Vagina (tissue), 2 donors: Measurements from ENCODE around the gene CCDC194. TPM values are rescaled to one million over a fixed set of nuclear protein-coding genes. Genes with fewer than 3 reads are reported as not detected.
A peak's percentile ranks its signal among the peaks of the same experiment; 100 is the strongest.
"Not testable (repeated sequence)": the region's sequence is repeated elsewhere in the genome, so short reads cannot be mapped to it uniquely, and the experiment has no call there.

Experiments
- DNase-seq, 2 donors: peaks; one replicate each; pipeline ENCODE4 v3.0.0-alpha.2; 2017; ENCODE audit errors: extremely low spot score in 2 of 2
- H3K27ac ChIP-seq: fragments of 200-600 bp; sonication (generic); one replicate; pipeline ENCODE4 v1.5.1; 2019
- H3K27me3 ChIP-seq: fragments of 200-600 bp; sonication (generic); one replicate; pipeline ENCODE4 v1.5.1; 2019
- H3K36me3 ChIP-seq, 2 donors: fragments of 200-600 bp; sonication (generic); one replicate each; pipeline ENCODE4 v1.5.1; 2017 to 2019
- H3K4me1 ChIP-seq: fragments of 200-600 bp; sonication (generic); one replicate; pipeline ENCODE4 v1.5.1; 2019
- H3K4me3 ChIP-seq, 2 donors: fragments of 200-600 bp; sonication (generic); 1 replicate in 1 of 2; 2 replicates in 1 of 2; pipeline ENCODE4 v1.5.1; 2016 to 2019
- H3K9me3 ChIP-seq: fragments of 200-600 bp; sonication (generic); one replicate; pipeline ENCODE4 v1.5.1; 2019
- CTCF ChIP-seq, 3 experiments: fragments of 450-650 bp in 2 of 3; fragments of 200-600 bp in 1 of 3; sonication (generic) in 1 of 3; IDR thresholded peaks; one replicate each; pipeline ENCODE4 v1.5.1; 2017 to 2019; ENCODE audit warnings: antibody characterized with exemption in 3 of 3, mild to moderate bottlenecking in 2 of 3, moderate library complexity in 2 of 3
- POLR2A ChIP-seq, 2 donors: fragments of 450-650 bp; IDR thresholded peaks; one replicate each; pipeline ENCODE4 v1.6.1; 2017; ENCODE audit warnings: antibody characterized with exemption in 2 of 2, mild to moderate bottlenecking in 2 of 2, moderate library complexity in 2 of 2
- POLR2AphosphoS5 ChIP-seq, 2 donors: sonication (generic); formaldehyde crosslinking; IDR thresholded peaks; one replicate each; pipeline ENCODE4 v1.9.0; 2017; ENCODE audit warnings: antibody characterized with exemption in 2 of 2, mild to moderate bottlenecking in 2 of 2, low read depth in 1 of 2; ENCODE audit not compliant: insufficient read depth in 1 of 2
- intact Hi-C: fragments of 100-400 bp; cut with DNase I; formaldehyde crosslinking; loops from one replicate; pipeline ENCODE4 v1.15.1; 2023
- total RNA-seq: library from RNA; depleted of rRNA; stranded (reverse); fragments of >200 nt; gene quantifications from one replicate; pipeline ENCODE4 v1.2.3, GENCODE V29; 2016

Gene CCDC194
- total RNA-seq, 1 donor from 2014 or later = not detected

GRCh38 chr19:17378271-17378670, 15.7 kb downstream of the CCDC194 start:
- no peak for DNase-seq
- Histone ChIP-seq H3K27me3 (no peaks in the 10 kb centered on the region), H3K4me1 (peaks cover 10% of the 10 kb centered on the region), H3K9me3 (no peaks in the 10 kb centered on the region), H3K4me3 (no peak overlapping the region), H3K36me3 (no peaks in the 10 kb centered on the region), H3K27ac (no peak overlapping the region)
- intact Hi-C loops = no loop called here
- TF ChIP-seq CTCF (IDR thresholded peaks at IDR 0.05) (no peak), POLR2A (IDR thresholded peaks at IDR 0.05) (no peak), POLR2AphosphoS5 (IDR thresholded peaks at IDR 0.05; ENCODE audit: insufficient read depth in 1 of 2, low read depth in 1 of 2) (no peak)

GRCh38 chr19:17376935-17377600, 16.9 kb downstream of the CCDC194 start, which contains the start of gene PLVAP:
Gene PLVAP, minus strand, starts transcription at chr19:17377342. Its CDS starts 54 bp downstream, at chr19:17377288.
- H3K27ac ChIP-seq = no peak within 1 kb of the TSS
- H3K27me3 ChIP-seq = no peaks in the 10 kb centered on the region
- TF ChIP-seq POLR2AphosphoS5 (IDR thresholded peaks at IDR 0.05; ENCODE audit: insufficient read depth in 1 of 2, low read depth in 1 of 2) = peak in 1 of 2 donors; percentile 35
- no peak for TF ChIP-seq POLR2A (IDR thresholded peaks at IDR 0.05)
- H3K9me3 ChIP-seq = no peaks in the 10 kb centered on the region
- DNase-seq = no peak
- intact Hi-C loops = no loop called here
- peak within 1 kb of the TSS; percentile 21 to 36 for H3K4me3 ChIP-seq
- no peaks in the 10 kb centered on the region for H3K36me3 ChIP-seq
- no peaks in the 10 kb centered on the region for H3K4me1 ChIP-seq

- Histone ChIP-seq H3K9me3 (no peaks in the 10 kb centered on the region), H3K36me3 (no peaks in the 10 kb centered on the region), H3K27ac (no peak overlapping the region), H3K27me3 (no peaks in the 10 kb centered on the region), H3K4me3 (no peak overlapping the region), H3K4me1 (no peaks in the 10 kb centered on the region)
- DNase-seq = no peak
- intact Hi-C loops = no loop called here
- TF ChIP-seq POLR2AphosphoS5 (IDR thresholded peaks at IDR 0.05; ENCODE audit: insufficient read depth in 1 of 2, low read depth in 1 of 2) = no peak
- TF ChIP-seq CTCF (IDR thresholded peaks at IDR 0.05) = no peak
- no peak for TF ChIP-seq POLR2A (IDR thresholded peaks at IDR 0.05)
These were observed 23.9 kb downstream of the CCDC194 start for GRCh38 chr19:17370026-17370587.

- no peak for DNase-seq
- Histone ChIP-seq H3K27me3 (no peaks in the 10 kb centered on the region), H3K9me3 (no peaks in the 10 kb centered on the region), H3K36me3 (no peaks in the 10 kb centered on the region), H3K4me1 (no peaks in the 10 kb centered on the region), H3K4me3 (no peak overlapping the region), H3K27ac (no peak overlapping the region)
- intact Hi-C loops = no loop called here
- TF ChIP-seq POLR2AphosphoS5 (IDR thresholded peaks at IDR 0.05; ENCODE audit: insufficient read depth in 1 of 2, low read depth in 1 of 2) (no peak), CTCF (IDR thresholded peaks at IDR 0.05) (no peak), POLR2A (IDR thresholded peaks at IDR 0.05) (no peak)
These were observed 28.6 kb downstream of the CCDC194 start for GRCh38 chr19:17365361-17365760.

GRCh38 chr19:17363852-17364605, 30.0 kb downstream of the CCDC194 start:
- intact Hi-C loops = not testable (repeated sequence)

More at GRCh38 chr19:17363852-17364605, 30.0 kb downstream of the CCDC194 start:
- not testable (repeated sequence) for H3K27ac ChIP-seq, H3K4me3 ChIP-seq, DNase-seq, H3K9me3 ChIP-seq, H3K36me3 ChIP-seq, H3K4me1 ChIP-seq, H3K27me3 ChIP-seq
